ENCODE results near the gene CCDC181.

CCDC181 gene

DNA sequence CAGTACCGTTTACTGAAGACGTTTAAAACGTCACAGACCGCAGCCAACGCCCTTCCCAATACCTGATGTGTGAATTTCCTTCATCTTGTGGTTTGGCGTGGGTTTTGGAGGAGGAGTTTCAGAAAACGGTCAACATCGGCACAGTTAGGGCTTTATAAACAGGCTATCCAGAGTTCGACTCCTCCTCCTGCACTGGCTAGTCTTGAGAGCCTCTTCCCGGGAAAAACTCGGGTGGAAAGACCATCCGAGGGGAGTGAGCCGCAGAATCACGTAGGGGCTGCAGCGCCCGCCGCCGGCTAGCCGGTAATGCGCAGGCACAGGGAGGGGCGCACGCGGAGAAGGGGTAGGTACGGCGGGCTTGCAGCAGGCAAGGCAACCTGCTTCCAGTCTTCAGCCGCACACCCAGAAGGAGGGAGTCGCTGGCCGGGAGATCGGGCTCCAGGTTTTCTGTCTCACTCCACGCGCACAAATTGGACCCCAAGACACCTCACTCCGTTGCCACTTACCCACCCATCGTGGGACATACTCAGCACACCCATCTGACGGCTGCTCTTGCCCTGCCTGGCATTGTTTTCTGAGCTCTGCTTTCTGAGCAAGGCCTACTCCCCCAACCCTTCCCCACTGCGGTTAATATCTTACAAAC is 33.0 kb upstream of the CCDC181 start:
- no peak for DNase-seq
- TF ChIP-seq, protein P1, sequence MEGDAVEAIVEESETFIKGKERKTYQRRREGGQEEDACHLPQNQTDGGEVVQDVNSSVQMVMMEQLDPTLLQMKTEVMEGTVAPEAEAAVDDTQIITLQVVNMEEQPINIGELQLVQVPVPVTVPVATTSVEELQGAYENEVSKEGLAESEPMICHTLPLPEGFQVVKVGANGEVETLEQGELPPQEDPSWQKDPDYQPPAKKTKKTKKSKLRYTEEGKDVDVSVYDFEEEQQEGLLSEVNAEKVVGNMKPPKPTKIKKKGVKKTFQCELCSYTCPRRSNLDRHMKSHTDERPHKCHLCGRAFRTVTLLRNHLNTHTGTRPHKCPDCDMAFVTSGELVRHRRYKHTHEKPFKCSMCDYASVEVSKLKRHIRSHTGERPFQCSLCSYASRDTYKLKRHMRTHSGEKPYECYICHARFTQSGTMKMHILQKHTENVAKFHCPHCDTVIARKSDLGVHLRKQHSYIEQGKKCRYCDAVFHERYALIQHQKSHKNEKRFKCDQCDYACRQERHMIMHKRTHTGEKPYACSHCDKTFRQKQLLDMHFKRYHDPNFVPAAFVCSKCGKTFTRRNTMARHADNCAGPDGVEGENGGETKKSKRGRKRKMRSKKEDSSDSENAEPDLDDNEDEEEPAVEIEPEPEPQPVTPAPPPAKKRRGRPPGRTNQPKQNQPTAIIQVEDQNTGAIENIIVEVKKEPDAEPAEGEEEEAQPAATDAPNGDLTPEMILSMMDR (IDR thresholded peaks at IDR 0.05; ENCODE audit: low read depth, low read length) = no peak
- no peaks in the 10 kb centered on the region for H3K4me1 ChIP-seq
- no peaks in the 10 kb centered on the region for H3K36me3 ChIP-seq
- H3K9me3 ChIP-seq = no peaks in the 10 kb centered on the region
- H3K4me3 ChIP-seq (ENCODE audit: low read depth, low read length) = no peak overlapping the region
- H3K27me3 ChIP-seq = no peaks in the 10 kb centered on the region

DNA sequence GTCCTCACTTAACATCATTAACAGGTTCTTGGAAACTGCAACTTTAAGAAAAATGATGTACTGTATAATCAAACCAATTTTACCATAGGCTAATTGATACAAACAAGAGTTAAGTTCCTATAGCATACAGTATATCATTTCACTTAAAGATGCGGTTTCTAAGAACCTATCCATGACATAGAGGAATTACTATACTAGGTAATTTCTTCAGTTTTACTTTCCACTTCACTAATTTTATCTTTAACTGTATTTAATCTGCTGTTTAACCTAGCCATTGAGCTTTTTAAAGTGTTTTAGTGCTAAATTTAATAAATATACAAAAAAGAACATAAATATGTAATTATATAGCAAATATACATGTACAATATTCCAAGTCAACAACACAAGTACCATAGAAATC is 30.2 kb upstream of the CCDC181 start:
- Histone ChIP-seq H3K4me3 (ENCODE audit: low read depth, low read length) (no peak overlapping the region), H3K4me1 (no peaks in the 10 kb centered on the region), H3K9me3 (no peaks in the 10 kb centered on the region), H3K36me3 (no peaks in the 10 kb centered on the region), H3K27me3 (peaks cover 4% of the 10 kb centered on the region; the same call in 1 of the 2 replicates)
- TF ChIP-seq, protein P1 (IDR thresholded peaks at IDR 0.05; ENCODE audit: low read depth, low read length) = no peak
- DNase-seq = no peak

- TF ChIP-seq, protein P1 (IDR thresholded peaks at IDR 0.05; ENCODE audit: low read depth, low read length) = no peak
- Histone ChIP-seq H3K4me3 (ENCODE audit: low read depth, low read length) (no peak overlapping the region), H3K36me3 (no peaks in the 10 kb centered on the region), H3K9me3 (no peaks in the 10 kb centered on the region), H3K27me3 (peaks cover 4% of the 10 kb centered on the region; the same call in 1 of the 2 replicates), H3K4me1 (no peaks in the 10 kb centered on the region)
- DNase-seq = no peak
Measured at GRCh38 chr1:169456029-169456428, 28.8 kb upstream of the CCDC181 start.

DNA sequence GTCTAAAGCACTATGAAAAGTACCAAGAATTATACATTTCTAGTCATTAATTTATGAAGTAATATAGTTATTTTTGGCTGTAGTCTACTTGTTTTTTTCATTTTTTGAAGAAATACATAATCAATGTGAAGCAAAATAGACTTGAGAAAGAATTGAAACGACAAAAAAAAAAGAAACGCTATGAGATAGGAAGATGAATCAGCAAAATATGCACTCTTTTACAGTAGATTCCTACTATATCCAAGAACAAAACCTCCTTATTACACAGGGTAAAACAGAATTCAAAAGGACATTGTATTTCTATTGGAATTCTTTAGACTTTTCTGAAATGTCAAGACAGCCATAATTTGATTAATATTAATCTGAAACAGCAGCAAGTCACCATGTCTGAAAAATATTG is 25.6 kb upstream of the CCDC181 start:
- no peak overlapping the region for H3K4me3 ChIP-seq (ENCODE audit: low read depth, low read length)
- H3K36me3 ChIP-seq = no peaks in the 10 kb centered on the region
- TF ChIP-seq, protein P1 (IDR thresholded peaks at IDR 0.05; ENCODE audit: low read depth, low read length) = no peak
- H3K27me3 ChIP-seq = peaks cover 4% of the 10 kb centered on the region; the same call in 1 of the 2 replicates
- no peaks in the 10 kb centered on the region for H3K4me1 ChIP-seq
- no peaks in the 10 kb centered on the region for H3K9me3 ChIP-seq
- no peak for DNase-seq

DNA sequence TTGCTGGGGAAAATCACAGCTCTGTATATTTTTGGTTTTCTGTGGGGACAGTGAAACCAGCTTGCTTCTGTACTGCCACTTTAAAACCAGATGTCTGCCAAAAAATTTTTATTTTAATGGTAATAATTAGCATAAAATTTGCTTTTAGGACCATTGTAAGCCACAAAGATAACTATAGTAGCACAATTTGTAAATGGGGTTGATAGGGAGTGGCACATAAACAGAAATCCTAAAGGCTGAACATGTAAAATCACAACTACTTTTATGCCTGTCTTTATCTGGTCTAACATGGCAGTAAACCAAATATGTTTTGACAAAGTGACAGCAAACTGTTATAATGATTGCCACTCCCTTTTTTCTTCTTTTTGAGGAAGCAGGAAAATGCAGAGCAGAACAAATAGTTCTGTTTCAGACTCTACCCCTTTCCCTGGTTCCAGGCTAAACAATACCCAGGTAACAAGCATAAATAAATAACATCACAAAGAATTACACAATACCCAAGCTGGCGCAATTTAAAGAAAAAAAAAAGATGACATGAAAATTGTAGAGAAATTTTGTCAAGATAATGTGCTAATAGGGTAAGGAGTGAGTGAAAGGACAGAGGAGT is 24.0 kb upstream of the CCDC181 start:
- Histone ChIP-seq H3K4me3 (ENCODE audit: low read depth, low read length) (no peak overlapping the region), H3K27me3 (peaks cover 8% of the 10 kb centered on the region; the same call in 1 of the 2 replicates), H3K9me3 (no peaks in the 10 kb centered on the region), H3K36me3 (no peaks in the 10 kb centered on the region), H3K4me1 (no peaks in the 10 kb centered on the region)
- TF ChIP-seq, protein P1 (IDR thresholded peaks at IDR 0.05; ENCODE audit: low read depth, low read length) = no peak
- DNase-seq = no peak

DNA sequence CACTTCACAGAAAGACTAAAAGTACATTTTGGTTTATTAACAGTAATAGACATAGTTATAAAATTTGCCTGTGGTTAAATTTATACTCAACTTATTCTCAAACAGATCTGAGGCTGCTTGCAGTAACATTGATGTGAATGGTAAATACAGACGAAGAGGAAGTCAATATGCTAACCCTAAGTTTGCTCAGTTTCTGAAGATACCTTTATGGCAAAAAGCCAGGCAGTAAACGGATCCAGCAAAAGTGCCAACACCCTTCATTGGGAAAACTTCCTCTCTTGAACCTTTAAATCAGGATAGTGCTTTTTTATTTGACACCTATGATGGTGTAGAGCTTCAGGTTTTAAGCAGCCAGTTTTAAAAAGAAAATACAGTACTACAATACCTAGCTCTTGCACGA is 16.6 kb upstream of the CCDC181 start:
- peaks cover 12% of the 10 kb centered on the region for H3K27me3 ChIP-seq
- no peaks in the 10 kb centered on the region for H3K9me3 ChIP-seq
- TF ChIP-seq, protein P1 (IDR thresholded peaks at IDR 0.05; ENCODE audit: low read depth, low read length) = no peak
- no peaks in the 10 kb centered on the region for H3K36me3 ChIP-seq
- H3K4me3 ChIP-seq (ENCODE audit: low read depth, low read length) = no peak overlapping the region
- H3K4me1 ChIP-seq = no peaks in the 10 kb centered on the region
- DNase-seq = no peak

Data from BE2C (cell line).